ENCODE measurements around the gene CDH8.
"Not testable (repeated sequence)": the region's sequence is repeated elsewhere in the genome, so short reads cannot be mapped to it uniquely, and the experiment has no call there.

CDH8 gene

DNA sequence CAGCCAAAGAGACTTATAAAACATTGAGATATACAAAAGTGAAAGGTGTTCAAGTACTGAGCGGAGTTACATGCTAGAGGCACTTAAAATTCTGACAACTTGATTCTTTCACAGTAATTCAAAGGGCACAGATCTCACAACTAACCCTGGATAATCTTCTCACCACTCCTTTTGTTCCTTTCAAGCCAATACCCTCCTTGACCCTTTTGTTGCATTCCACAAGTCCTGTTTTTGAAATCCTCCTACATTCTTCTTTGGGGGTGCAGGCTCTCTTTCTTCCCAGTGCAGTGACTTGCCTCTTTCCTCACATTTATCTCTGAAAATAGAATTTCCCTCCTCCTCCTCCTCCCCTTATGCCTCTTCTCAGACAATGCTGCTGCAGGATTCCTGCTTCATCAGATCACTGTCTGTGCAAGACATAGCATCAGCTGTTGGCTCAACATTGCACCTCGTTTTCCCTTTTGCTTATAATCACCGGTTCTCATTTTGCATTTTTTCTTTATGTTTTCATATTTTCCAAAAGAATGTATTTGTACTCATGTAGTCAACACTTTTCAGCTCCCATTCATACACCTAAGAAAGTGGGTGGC, 199.3 kb downstream of the CDH8 start:
- no peak for DNase-seq

DNA sequence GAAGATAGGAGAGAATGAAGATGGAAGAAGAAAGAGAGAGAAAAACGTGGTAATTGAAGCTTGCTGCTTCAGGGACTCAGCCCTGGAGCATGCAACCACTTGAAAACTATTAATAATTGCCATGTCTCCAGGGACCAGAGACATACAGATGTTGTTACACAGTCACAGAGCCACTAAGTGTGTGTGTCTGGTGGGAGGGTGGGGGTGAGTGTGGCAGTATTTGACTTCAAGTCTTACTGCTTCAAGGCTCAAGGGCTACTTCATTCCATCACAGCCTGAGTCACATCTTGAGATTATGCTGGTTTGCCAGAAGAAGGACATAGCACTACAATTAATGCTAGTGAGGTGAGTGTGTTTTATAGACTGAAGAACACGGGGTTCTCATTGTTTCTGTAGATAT, 202.2 kb downstream of the CDH8 start:
- DNase-seq, result no peak

DNA sequence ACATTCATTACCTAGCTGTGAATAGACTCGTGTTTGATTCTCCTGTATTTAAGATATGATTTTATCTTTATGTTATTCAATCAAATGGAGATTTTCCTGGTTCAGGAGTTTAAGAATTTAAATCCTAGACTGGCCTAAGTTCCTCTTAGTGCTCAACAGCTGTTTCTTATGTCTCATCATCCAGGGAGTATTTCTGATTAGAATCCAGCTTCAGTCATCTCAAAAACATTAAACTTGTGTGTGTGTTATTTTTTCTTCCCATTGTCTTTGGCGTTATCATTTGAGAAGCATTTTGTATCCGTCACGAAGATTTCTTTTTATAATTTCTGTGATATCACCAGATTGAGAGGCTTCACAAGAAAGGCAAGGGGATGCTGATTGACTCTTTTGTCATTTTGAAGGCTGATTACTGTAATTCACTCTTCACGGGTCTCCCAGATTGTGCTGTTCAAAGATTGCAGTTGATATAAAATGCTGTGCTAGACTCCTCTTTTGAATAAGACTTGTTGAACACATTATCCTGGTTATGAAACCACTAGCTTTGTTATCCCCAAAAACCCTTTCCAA, 204.8 kb downstream of the CDH8 start:
- DNase-seq, result no peak

DNA sequence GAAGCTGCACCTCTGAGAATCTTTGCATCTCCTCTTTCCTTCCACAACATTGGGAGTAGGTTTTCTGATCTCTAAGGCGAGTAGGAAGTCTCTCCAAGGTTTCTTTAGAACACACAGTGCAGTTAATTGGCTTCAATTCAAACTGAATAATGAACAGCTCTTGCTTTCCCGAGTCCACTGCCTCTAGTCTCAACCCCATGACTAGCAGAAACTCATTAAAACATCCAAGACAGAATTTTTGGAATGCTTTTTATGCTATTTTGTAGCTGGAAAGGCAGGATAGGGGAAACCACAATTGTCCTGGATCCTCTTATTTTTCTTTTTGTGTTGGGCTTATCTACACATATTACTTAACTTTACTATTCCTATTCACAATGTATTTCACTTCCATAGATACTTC, 206.6 kb downstream of the CDH8 start:
- no peak for DNase-seq

DNA sequence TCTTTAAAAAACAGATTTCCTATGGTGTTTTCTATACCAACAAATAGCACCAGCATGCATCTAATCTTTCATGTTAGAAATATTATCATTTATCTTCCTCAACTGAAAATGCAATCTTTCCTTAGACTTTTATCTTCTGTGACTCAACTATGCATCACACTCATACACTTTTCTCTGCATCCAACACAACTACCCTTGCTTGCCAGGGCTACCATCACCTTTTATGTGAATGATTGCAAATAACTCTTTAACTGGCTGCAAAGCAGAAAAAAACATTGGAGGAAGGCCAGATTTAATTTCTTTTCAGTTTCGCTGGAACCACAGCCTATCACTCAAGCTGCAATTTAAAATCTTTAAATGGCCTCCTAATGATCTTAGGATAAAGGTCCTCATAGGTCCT, 212.9 kb downstream of the CDH8 start:
- DNase-seq, result no peak

DNA sequence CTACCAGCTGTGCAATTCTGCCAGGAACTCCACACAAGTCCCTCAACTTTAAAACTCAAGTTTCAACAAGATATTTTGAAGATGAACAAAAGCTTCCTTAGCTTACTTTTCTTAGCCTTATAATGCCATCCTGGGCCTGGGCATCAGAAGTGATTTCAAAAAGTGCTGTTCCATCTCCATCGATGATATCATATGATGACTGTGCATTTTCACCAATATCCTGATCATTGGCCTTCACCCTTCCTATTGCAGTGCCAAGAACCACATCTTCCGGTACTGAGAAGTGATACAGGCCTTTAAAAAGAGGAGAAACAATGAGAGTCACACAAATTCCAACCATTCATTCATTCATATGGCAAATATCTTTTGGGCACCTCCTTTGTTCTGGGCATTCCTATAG, 215.4 kb downstream of the CDH8 start:
- no peak for DNase-seq

DNA sequence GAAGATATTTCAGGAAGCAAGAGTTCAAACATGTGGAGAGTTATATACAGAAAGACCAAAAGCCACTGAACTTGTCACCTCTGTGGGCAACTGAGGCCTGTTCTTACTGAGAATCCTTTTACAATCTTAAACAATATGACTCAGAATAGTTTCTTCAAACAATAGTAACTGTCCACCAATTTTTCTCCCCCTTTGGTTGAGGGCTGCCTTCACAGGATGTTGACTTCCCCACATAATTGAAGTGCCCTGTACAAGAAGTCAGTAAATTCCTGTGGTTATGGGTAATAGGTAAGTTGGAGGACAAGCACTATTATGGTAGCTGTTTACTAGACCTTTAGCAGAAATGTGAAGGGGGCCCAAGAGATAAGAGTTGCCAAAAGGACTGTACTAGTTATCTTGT, 215.8 kb downstream of the CDH8 start:
- DNase-seq, result no peak

DNA sequence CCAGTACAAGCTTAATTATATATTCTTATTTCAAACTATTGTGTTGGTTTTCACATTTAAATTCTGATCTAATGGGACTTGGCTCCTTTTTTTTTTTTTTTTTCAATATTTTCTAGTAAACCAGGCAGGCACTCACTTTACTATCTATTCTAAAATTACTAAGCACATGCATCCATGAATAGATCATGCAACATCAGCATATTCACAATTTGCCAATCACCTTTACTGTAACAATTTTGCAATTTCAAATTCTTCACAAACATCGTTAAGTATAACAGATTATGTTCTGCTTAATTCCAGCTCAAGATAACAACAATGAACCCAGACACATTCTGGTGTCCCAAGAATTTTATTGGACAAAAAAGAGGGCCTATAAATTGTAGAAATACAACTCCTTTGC, 217.4 kb downstream of the CDH8 start:
- DNase-seq, result no peak

DNA sequence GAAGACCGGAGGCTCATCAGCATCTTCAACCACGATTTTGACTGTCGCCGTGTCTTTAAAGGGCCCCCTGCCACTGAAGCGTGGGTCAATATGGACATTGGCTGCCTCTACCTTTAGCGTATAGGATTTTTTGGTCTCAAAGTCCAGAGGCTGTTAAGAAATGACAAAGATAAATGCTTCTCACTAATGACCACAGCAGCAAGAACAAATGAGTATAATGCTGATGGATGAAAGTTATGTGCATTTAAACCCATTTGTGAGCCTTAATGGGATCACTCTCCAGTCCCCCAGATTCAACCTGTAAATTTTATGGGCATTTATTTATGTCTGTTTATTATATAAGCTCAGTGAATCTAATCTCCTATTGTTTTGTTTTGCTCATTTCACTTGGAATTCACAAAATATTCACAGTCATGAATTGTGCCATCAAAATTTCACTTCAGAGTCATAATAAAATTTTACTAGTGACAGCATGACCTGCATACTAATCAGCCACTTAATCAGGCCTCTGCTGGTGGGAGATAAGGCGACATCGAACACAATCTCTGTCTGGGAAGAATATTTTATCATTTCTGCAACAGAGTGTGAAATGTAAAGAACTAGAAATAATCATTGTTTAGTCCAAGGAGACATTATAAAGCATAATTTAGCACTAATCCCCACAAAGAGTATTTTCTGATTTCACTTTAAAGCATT, 218.5 kb downstream of the CDH8 start:
- DNase-seq, result no peak

DNA sequence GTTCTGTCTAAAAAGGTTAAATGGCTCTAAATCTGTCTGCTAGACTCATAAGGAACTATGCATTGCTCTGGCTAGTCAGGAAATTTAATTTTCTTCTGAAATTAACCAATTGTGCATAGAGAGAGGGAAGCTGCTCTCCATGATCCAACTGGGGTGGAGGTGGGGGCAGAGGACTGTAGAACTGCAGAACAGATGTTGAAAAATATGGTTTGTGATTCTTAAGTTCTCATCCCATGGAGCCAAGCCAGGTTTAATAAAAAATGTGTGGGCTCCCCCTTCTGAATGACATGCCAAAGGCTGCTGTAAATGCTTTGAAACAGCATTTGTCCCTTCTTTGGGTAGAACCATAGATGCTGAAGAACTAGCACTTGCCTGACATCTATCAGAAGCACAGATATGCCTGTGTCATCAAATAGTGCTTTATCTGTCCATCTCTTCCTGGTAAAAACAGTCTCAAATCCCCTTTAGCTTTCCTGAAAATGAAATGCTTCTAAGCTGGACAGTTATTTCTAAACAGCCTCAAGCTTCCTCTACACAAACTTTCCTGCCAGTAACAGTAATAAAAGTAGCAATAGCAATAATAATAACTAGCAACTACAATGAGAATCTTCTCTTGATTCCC, 221.4 kb downstream of the CDH8 start:
- no peak for DNase-seq

DNA sequence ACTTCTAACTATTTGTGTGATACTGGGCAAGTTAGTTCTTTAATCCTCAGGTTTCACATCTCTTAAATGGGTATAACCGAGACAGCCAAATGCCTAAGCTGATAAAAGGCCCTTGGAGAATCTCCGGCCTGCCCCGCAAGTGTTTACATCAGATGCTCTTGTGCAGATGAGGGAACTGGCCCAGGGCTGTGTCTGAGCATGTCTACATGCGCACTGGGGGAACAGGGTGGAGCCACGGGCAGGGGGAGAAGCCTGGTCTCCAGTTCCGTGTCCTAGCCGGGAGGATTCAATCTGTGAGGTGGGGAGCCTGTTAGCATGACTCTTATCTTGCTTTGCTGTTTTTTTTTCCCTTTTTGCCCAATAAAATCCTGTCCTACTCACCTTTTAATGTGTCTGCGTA, 222.9 kb downstream of the CDH8 start:
- DNase-seq, result no peak

DNA sequence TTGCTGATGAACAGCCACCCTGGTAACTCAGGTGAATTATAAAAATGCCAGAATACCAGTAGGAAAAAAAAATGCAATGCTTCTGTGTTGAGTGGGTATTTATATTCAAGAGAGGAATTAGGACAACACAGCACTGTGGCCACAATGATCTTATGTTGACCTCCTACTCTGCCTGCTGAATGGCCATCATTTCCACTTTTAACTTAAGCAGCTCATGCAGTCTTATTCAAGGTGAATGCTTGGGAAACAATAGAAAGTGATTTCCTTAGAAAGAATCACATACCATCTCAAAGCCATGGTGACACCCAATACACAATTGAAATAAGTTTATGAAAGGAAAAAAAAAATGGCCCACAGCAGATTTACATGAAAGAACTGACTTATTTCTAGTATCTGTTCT, 224.0 kb downstream of the CDH8 start:
- DNase-seq, result no peak

DNA sequence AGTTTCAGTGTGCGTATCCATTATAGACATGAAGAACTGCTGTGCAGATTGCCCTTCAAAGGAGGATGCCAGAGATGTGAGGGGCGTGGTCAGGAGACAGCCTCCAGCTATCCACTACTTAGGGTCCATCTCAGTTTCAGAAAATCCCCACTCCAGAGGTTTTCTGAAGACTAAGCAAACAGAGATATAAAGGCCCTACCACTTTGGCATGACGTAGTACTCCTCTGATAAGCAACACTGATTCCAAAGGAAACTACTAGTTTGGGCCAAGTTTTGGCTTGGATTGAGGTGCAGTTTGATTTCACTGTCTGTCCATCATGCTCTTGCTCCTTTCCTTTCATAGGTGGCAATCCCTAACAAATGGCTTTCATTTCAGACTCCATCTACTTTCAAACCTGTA, 228.7 kb downstream of the CDH8 start:
- DNase-seq, result no peak

DNA sequence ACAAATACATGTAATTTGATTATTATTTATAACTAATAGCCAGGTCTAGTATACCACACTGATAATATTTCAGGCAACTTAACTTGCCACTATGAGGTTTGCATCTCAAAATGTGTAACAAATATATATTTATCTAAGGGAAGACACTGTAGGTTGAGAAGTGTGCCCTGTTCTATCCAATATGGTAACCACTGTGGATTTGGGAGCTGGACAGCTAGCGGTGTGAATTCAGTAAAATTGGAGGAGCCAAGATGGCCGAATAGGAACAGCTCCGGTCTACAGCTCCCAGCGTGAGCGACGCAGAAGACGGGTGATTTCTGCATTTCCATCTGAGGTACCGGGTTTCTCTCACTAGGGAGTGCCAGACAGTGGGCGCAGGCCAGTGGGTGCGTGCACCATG, 235.0 kb downstream of the CDH8 start:
- not testable (repeated sequence) for DNase-seq

DNA sequence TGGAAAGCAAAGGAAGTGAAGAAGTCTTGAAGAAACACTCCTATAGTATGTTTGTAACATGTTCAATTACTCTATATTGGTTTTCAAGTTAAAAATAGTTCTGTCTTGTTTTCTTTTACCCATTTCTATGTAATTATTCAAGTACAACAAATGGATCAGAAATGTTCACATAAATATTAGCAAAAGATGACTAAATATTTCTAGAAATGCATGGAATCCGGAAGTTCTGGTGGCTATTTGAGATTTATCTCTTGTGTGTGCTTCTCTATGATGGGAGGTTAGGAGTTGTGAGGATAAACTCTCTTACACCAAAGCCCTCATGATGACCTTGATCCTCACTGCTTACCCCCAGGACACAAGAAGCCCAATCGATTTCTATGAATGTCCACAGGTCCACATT, 237.5 kb downstream of the CDH8 start:
- no peak for DNase-seq

DNA sequence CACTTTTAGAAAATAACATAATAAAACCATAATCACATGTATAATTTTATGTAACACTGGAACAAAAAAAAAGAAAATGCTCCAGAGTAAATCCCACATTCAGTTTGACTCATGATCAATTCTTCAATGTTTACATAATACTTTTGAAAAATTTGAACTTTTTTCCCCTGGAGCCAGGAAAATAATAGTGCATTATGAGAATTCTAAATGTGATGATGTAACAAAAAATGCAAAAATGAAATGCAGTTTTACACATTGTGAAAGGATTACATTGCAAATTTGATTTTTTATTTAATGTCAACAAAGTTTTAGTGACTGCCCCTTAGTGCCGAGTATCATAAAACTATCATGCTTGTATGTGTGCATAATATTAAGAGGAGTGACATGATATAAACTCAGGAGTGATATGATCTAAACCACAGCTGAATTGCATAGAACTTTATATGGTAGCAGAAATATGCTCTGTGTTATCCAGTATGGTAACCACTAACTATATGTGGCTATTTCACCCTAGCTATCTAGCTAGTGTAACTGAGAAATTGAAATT, 238.2 kb downstream of the CDH8 start:
- DNase-seq, result no peak

DNA sequence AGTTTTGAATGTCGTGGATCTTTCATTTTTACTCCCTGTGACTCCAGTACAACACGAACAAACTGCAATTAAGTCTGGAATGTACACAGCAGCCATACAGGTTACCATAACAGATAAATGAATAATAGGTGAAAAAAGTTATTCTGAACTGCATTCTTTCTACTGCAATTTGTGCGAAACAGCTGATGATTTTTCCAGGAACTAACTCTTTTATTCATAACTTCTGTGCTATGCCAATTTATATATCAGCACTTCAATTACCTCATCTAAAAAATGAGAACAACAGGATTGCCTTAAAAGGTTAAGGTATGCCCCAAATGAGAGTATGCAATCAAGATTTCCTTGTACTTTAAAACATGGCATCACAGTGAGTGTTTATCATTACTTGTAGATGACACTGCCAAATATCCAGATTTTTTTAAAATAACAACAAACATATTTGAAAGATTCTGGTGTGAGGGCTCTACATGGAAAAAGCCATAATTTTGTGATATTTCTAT, 238.9 kb downstream of the CDH8 start:
- DNase-seq, result no peak

DNA sequence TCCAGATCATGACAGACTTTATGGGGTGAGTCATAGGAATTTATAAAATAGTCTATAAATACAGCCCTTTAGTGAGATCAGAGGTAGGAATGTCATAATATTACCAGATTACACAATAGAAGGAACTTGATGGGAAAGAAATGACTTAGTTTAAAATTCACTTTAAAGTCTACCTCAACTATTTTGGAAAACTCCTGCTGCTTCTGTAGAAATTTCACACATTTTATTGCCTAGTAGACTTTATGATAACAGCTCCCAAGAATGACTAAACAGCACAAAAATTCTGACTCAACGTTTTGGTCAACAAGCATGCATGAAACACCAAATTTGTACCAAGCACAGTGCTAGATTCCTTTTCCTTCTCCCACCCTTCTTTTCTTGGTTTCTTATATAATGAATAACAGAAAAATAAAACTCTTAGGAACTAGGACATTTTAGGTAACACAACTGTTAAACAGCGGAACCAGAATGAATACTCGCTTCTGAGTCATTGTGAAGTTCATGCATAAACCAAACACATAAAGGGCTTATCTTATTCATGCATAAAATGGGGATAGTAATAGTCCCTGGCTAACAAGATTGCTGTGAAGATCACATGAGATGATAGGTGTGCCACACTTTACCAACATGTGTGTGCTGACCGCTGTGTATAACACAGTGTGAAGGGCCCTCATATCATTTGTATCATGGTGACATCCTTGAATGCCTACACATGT, 243.9 kb downstream of the CDH8 start:
- no peak for DNase-seq

DNA sequence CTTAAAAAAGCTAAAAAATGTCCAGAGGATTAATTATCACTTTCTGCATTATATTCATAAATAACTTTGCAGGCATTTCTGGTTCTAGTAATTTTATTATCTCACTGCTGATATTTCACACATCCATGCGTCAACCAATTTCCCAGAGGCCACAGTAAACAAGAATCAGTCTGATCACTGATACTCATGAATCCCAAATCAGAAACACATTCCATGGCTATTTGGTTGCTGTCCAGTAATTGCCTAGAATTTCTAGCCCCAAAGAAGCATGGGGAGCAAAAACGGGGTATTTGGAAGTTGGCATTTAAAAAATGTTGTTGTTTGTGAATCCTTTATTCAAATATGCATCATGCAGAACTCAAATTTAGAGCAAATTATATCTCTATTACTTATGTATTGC, 244.8 kb downstream of the CDH8 start:
- no peak for DNase-seq

DNA sequence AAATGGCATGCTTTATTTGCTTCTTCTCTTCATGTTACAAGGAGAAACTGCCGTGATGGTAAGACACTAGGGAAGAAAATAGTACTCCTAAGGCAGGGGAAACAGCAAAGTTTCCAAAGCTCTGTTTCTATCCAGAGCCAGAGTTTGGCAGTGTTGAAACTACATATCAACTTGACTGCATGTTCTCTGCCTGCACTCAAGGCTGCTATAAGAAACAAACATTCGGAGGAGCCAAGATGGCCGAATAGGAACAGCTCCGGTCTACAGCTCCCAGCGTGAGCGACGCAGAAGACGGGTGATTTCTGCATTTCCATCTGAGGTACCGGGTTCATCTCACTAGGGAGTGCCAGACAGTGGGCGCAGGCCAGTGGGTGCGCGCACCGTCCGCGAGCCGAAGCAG, 254.4 kb downstream of the CDH8 start:
- not testable (repeated sequence) for DNase-seq

DNA sequence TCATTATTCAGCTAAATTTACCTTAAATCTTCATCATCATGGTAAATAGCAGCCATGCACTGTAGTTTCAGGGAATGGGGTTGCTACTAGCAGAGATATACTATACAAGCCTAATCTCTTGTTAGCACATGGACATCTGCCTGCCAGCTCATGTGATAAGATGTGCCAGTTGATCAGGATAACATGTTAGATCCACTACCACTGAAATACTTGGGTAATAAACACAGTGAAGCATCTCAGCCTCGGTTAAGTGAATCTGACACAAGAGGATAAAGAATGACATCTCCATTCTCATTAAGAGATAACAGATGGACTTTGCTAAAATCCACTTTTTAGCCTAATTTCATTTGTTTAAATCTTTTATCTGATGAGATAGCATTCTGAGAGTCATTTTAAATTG, 256.1 kb downstream of the CDH8 start:
- DNase-seq, result no peak

DNA sequence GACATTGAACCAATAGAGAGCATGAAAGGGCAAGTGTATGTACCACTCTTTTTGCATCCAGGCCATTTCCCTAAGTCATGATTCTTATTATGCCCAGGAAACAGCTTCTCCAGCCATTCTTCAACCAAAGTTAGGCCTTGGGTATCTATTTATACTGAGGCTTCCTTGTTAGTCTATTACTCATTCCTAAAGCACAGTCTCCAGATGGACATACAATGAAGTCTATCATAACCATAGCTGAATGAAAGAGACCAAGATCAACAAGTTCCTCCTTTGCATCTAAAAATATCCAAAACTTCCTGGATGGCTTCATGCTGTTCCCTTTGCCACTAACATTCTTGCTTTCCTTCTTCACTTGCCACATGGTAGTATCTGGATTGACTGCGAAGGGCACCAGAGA, 265.9 kb downstream of the CDH8 start:
- no peak for DNase-seq

DNA sequence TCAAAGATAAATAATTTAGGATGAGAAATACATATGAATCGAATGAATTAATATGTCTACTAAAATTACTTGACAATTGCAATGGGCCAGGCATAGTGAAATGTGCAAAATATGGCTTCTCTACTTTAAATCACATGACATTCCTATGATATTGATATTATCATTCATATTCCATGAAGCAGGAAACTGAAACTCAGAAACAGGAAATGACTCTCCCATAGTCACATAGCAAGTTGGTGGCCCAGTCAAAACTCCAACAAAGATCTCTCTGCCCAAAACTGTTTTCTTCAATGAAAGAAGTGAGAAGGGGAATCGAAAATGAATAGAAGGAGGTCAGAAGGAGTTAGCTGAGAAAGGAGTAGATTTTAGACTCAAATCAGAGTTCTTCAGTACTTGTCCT, 272.2 kb downstream of the CDH8 start:
- no peak for DNase-seq
